Activated T-cell treated with anti-CD3 and anti-CD28 coated beads, Interleukin-2, amount 50 U/mL, for 48 hours (primary cell): Measurements from ENCODE around the gene RRBP1.

Experiments
- DNase-seq, 2 experiments: peaks; one replicate each; pipeline ENCODE4 v3.0.0-alpha.2; 2020

RRBP1 gene

DNA sequence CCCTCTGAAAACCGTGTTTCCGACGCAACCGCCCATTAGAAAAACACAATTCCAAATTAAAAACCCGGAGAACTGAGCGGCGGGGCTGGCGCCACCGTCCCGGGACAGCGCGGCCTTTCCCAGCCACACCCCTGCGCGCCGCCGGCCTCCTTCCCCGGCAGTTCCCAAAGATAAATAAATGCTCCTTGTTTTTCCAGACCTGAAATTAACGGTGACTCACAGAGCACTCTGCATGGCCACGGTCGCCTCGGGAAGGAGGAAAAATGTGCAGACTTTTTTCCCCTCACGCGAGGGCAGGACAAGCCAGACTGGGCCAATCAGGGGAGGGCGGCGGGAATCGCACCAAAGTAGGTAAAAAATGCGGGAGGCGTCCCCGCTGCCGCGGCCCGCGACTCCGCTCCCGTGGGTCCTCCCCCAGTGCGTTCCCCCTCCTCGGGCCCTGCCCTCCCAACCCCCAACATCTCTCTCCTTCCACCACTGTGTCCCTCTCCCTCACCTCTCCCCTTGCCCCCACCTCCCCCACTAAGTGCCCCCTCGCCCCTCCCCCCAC, 113.0 kb downstream of the RRBP1 start:
- DNase-seq, result peak; percentile 25 to 29

DNA sequence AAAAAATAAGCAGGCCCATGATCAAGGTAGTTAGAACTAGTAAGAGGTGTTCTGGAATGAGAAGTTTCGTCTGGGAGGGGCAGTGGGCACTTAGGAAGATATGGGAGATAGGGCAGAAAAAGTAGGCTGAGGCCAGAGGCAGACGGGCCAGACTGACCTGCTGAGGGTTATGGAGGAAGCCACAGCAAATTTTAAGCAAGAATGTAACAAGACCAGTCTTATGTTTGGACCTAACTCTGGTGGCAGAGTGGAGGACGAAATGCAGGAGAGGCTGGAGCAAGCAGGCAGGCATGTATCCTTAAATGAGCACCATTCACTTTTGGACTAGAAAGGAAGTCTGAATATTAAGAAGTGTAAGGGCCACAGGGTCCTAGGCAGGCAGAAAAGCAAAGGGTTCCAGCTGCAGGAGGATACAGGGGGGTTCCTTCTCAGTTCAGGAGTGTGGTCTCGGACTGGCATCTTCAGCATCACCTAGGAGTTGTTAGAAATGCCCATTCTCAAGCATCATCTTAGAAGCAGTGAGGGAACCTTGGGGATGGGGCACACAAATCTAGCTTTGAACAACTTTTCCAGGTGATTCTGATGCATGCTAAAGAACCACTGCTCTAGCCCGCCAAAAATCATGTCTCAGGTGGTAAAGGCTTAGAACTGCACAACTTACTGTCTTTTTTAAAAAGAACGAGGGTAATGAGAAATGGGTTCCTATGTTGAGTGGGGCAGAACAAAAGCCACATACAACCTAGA, 113.8 kb downstream of the RRBP1 start:
- DNase-seq, result no peak

GRCh38 chr20:17566345-17566744, 115.7 kb downstream of the RRBP1 start:
- no peak for DNase-seq

DNA sequence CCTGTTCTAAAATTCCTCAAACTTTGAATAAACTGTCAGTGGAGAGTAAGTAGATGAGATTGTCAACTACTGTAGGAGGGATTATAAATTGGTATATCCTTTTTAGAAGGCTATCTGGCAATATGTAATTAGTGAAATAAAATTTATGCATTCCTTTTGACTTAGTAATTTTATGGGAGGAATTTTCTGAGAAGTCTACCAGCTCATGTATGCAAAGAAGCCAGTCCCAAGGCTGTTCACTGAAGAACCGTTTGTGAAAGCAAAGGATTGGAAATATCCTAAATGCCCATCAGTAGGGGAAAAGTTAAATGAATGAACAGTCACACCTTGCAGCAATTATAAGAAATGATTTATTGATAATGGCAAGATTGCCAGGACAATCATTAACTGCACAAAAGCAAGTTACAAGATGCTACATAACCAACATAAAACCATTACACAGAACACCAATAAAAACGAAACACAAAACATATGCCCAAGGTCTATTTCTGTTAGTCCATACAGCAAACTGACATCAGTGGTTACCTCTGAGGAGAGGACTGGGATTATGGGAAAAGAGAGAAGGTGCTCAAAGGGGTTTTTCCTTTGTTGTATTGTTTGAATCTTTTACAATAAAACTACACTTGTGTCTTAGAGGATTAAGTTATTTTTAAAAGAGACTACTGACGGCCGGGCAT, 116.7 kb downstream of the RRBP1 start:
- no peak for DNase-seq
